T-cell (primary cell): ENCODE data around the gene DSCAML1. TPM values are rescaled to one million over a fixed set of nuclear protein-coding genes. Genes with fewer than 3 reads are reported as not detected.

Experiments
- ATAC-seq, 4 experiments: fragments of 200-7000 bp in 3 of 4; fragments of 150-1000 bp in 1 of 4; cut with Tn5 transposase; replicated peaks in 1 of 4; 1 replicate in 3 of 4; 2 replicates in 1 of 4; pipeline ENCODE4 v1.10.0; 2021; ENCODE audit warnings: moderate library complexity in 3 of 4, mild to moderate bottlenecking in 2 of 4, moderate number of reproducible peaks in 1 of 4
- CTCF ChIA-PET, 2 donors: fragments of 300-600 bp; sonication (Branson Sonifier 250); formaldehyde crosslinking; loops; one replicate each; lab custom pipeline; 2022; ENCODE audit warnings: antibody characterized with exemption in 2 of 2; lab: Charles Lee
- POLR2A ChIA-PET, 2 donors: fragments of 300-600 bp; sonication (Branson Sonifier 250); formaldehyde crosslinking; loops; one replicate each; lab custom pipeline; 2022; ENCODE audit warnings: antibody characterized with exemption in 2 of 2; lab: Charles Lee
- DNase-seq, 35 experiments: peaks; one replicate each; pipeline versions ENCODE4 v3.0.0 to v3.0.0-alpha.2; 2013 to 2023
- H3K27ac ChIP-seq: one replicate; pipeline ENCODE4 v1.5.1; 2013; ENCODE audit warnings: low read length
- H3K27me3 ChIP-seq, 2 experiments: replicated peaks in 1 of 2; 1 replicate in 1 of 2; 2 replicates in 1 of 2; pipeline versions ENCODE4 v1.6.1 to v1.7.0; 2013; ENCODE audit warnings: low read length in 1 of 2, mixed read lengths in 1 of 2; ENCODE audit not compliant: control insufficient read depth in 2 of 2, insufficient read depth in 2 of 2; ENCODE audit errors: extremely low read depth in 1 of 2
- H3K36me3 ChIP-seq, 2 donors: 1 replicate in 1 of 2; 2 replicates in 1 of 2; pipeline versions ENCODE4 v1.6.1 to v1.7.0; 2013; ENCODE audit warnings: low read length in 1 of 2; ENCODE audit not compliant: control insufficient read depth in 2 of 2, insufficient read depth in 1 of 2; ENCODE audit errors: extremely low read depth in 1 of 2
- H3K4me1 ChIP-seq, 2 experiments: 1 replicate in 1 of 2; 2 replicates in 1 of 2; pipeline versions ENCODE4 v1.6.1 to v1.7.0; 2013; ENCODE audit warnings: low read length in 2 of 2, mixed read lengths in 1 of 2; ENCODE audit not compliant: insufficient read depth in 2 of 2, control insufficient read depth in 1 of 2; ENCODE audit errors: extremely low read depth in 1 of 2
- H3K4me3 ChIP-seq, 2 donors: 1 replicate in 1 of 2; 2 replicates in 1 of 2; pipeline versions ENCODE4 v1.5.1 to v1.7.0; 2013; ENCODE audit warnings: mild to moderate bottlenecking in 2 of 2, low read length in 1 of 2, moderate library complexity in 1 of 2; ENCODE audit not compliant: control insufficient read depth in 1 of 2; ENCODE audit errors: extremely low read depth in 1 of 2
- H3K9me3 ChIP-seq: 2 replicates; pipeline ENCODE4 v1.7.0; 2013
- H3K27ac Mint-ChIP-seq, 2 donors: one replicate each; pipeline ENCODE4 v1.8.0; 2020 to 2021; ENCODE audit warnings: mild to moderate bottlenecking in 2 of 2, mixed read lengths in 2 of 2
- H3K27me3 Mint-ChIP-seq, 2 donors: one replicate each; pipeline ENCODE4 v1.8.0; 2021 to 2022; ENCODE audit warnings: mixed read lengths in 2 of 2
- H3K36me3 Mint-ChIP-seq: one replicate; pipeline ENCODE4 v1.8.0; 2021; ENCODE audit warnings: mixed read lengths
- H3K4me1 Mint-ChIP-seq, 3 donors: one replicate each; pipeline ENCODE4 v1.8.0; 2020 to 2022; ENCODE audit warnings: mixed read lengths in 3 of 3, mild to moderate bottlenecking in 1 of 3
- H3K4me3 Mint-ChIP-seq, 3 donors: one replicate each; pipeline ENCODE4 v1.8.0; 2020 to 2022; ENCODE audit warnings: mild to moderate bottlenecking in 3 of 3, mixed read lengths in 3 of 3, moderate library complexity in 3 of 3
- H3K9me3 Mint-ChIP-seq, 3 donors: one replicate each; pipeline ENCODE4 v1.8.0; 2020 to 2022; ENCODE audit warnings: mixed read lengths in 3 of 3
- WGBS: methylation state at CpG from one replicate; pipeline ENCODE4 v1.1.5; 2013; ENCODE audit warnings: missing lambda C conversion rate; ENCODE audit not compliant: insufficient coverage; 5-methylcytosine and 5-hydroxymethylcytosine counted together
- total RNA-seq, 35 experiments: library from RNA in 6 of 35; stranded (reverse) in 6 of 35; fragments of 120-200 nt in 1 of 35; gene quantifications; one replicate each; pipeline versions ENCODE4 v1.2.1 to v1.2.4 and lab custom pipeline; 2013 to 2026

DSCAML1 gene
- total RNA-seq, 5 donors from 2014 or later (not counting 1 experiment from before 2014, with no cell fraction given) = 0.15 to 2.4 (median 0.96) TPM

GRCh38 chr11:117652521-117652920, 144.5 kb downstream of the DSCAML1 start:
- H3K4me1 Mint-ChIP-seq = no peaks in the 10 kb centered on the region
- H3K4me3 Mint-ChIP-seq = no peak overlapping the region
- H3K36me3 Mint-ChIP-seq = no peaks in the 10 kb centered on the region
- Histone ChIP-seq H3K27ac (no peak overlapping the region), H3K36me3 (no peaks in the 10 kb centered on the region), H3K27me3 (peaks cover 0 to 21% of the 10 kb centered on the region in 2 experiments), H3K4me3 (no peak overlapping the region), H3K4me1 (no peaks in the 10 kb centered on the region), H3K9me3 (no peaks in the 10 kb centered on the region)
- ChIA-PET POLR2A (no interaction called here), CTCF (no interaction called here)
- H3K9me3 Mint-ChIP-seq = no peaks in the 10 kb centered on the region
- ATAC-seq = no peak
- H3K27ac Mint-ChIP-seq = peak overlapping the region in 1 of 2 donors; percentile 16
- DNase-seq = no peak
- peaks cover 5 to 10% of the 10 kb centered on the region in 2 donors for H3K27me3 Mint-ChIP-seq
- WGBS = no CpG with 5 or more reads among the region's 4 CpGs

- H3K9me3 ChIP-seq = no peaks in the 10 kb centered on the region
- POLR2A ChIA-PET = no interaction called here
- Mint-ChIP-seq H3K9me3 (no peaks in the 10 kb centered on the region), H3K4me1 (no peaks in the 10 kb centered on the region), H3K27ac (no peak overlapping the region), H3K27me3 (peaks cover 4 to 8% of the 10 kb centered on the region in 2 donors), H3K36me3 (no peaks in the 10 kb centered on the region), H3K4me3 (no peak overlapping the region)
- CTCF ChIA-PET = no interaction called here
- no peak for DNase-seq
- 77% methylated on average over 10 of the region's 12 CpGs for WGBS
- H3K36me3 ChIP-seq = no peaks in the 10 kb centered on the region
- no peak overlapping the region for H3K27ac ChIP-seq
- ATAC-seq = no peak
- H3K27me3 ChIP-seq = peaks cover 0 to 27% of the 10 kb centered on the region in 2 experiments
- no peak overlapping the region for H3K4me3 ChIP-seq
- no peaks in the 10 kb centered on the region for H3K4me1 ChIP-seq
Observed at GRCh38 chr11:117649296-117650055, 147.5 kb downstream of the DSCAML1 start.

- H3K36me3 ChIP-seq = no peaks in the 10 kb centered on the region
- H3K27me3 Mint-ChIP-seq = peaks cover 7 to 10% of the 10 kb centered on the region in 2 donors
- ChIA-PET CTCF (no interaction called here), POLR2A (no interaction called here)
- H3K36me3 Mint-ChIP-seq = no peaks in the 10 kb centered on the region
- no peaks in the 10 kb centered on the region for H3K4me1 Mint-ChIP-seq
- H3K4me1 ChIP-seq = no peaks in the 10 kb centered on the region
- no peak overlapping the region for H3K27ac Mint-ChIP-seq
- peaks cover 0 to 26% of the 10 kb centered on the region in 2 experiments for H3K27me3 ChIP-seq
- no peak overlapping the region for H3K27ac ChIP-seq
- H3K9me3 ChIP-seq = no peaks in the 10 kb centered on the region
- no peak for ATAC-seq
- H3K9me3 Mint-ChIP-seq = no peaks in the 10 kb centered on the region
- no peak for DNase-seq
- no peak overlapping the region for H3K4me3 Mint-ChIP-seq
- no peak overlapping the region for H3K4me3 ChIP-seq
- 88% methylated on average over 5 of the region's 8 CpGs for WGBS
Observed at GRCh38 chr11:117647872-117648271, 149.1 kb downstream of the DSCAML1 start.

GRCh38 chr11:117647207-117647606, 149.8 kb downstream of the DSCAML1 start:
- no peaks in the 10 kb centered on the region for H3K4me1 Mint-ChIP-seq
- peaks cover 7 to 10% of the 10 kb centered on the region in 2 donors for H3K27me3 Mint-ChIP-seq
- ATAC-seq (no peak), DNase-seq (no peak)
- no peaks in the 10 kb centered on the region for H3K36me3 Mint-ChIP-seq
- ChIA-PET POLR2A (no interaction called here), CTCF (interaction anchor here in 1 of 2 donors (0.7 kb wide), 1 partner anchor 19 kb away, joined by 3 read pairs; no protein-coding TSS in a partner anchor)
- H3K27me3 ChIP-seq = peaks cover 0 to 29% of the 10 kb centered on the region in 2 experiments
- H3K27ac ChIP-seq = no peak overlapping the region
- H3K36me3 ChIP-seq = no peaks in the 10 kb centered on the region
- WGBS = 82% methylated on average over 3 of the region's 3 CpGs
- H3K4me3 Mint-ChIP-seq = no peak overlapping the region
- no peaks in the 10 kb centered on the region for H3K9me3 ChIP-seq
- H3K27ac Mint-ChIP-seq = no peak overlapping the region
- no peaks in the 10 kb centered on the region for H3K4me1 ChIP-seq
- H3K9me3 Mint-ChIP-seq = no peaks in the 10 kb centered on the region
- H3K4me3 ChIP-seq = no peak overlapping the region

GRCh38 chr11:117646411-117646810, 150.6 kb downstream of the DSCAML1 start:
- peaks cover 7 to 12% of the 10 kb centered on the region in 2 donors for H3K27me3 Mint-ChIP-seq
- H3K36me3 Mint-ChIP-seq = no peaks in the 10 kb centered on the region

GRCh38 chr11:117644403-117645155, 152.4 kb downstream of the DSCAML1 start:
- Mint-ChIP-seq H3K9me3 (no peaks in the 10 kb centered on the region), H3K27me3 (peaks cover 11 to 25% of the 10 kb centered on the region in 2 donors)
- CTCF ChIA-PET = no interaction called here

More at GRCh38 chr11:117646411-117646810, 150.6 kb downstream of the DSCAML1 start:
- DNase-seq (no peak), ATAC-seq (no peak)
- Histone ChIP-seq H3K36me3 (no peaks in the 10 kb centered on the region), H3K4me1 (no peaks in the 10 kb centered on the region), H3K27me3 (peaks cover 0 to 27% of the 10 kb centered on the region in 2 experiments), H3K9me3 (no peaks in the 10 kb centered on the region), H3K4me3 (no peak overlapping the region), H3K27ac (no peak overlapping the region)
- CTCF ChIA-PET = no interaction called here
- Mint-ChIP-seq H3K9me3 (no peaks in the 10 kb centered on the region), H3K4me3 (no peak overlapping the region), H3K4me1 (no peaks in the 10 kb centered on the region), H3K27ac (no peak overlapping the region)
- POLR2A ChIA-PET = no interaction called here
- no CpG with 5 or more reads among the region's 6 CpGs for WGBS

More at GRCh38 chr11:117644403-117645155, 152.4 kb downstream of the DSCAML1 start:
- no peak overlapping the region for H3K4me3 Mint-ChIP-seq
- H3K4me1 Mint-ChIP-seq = no peaks in the 10 kb centered on the region
- Histone ChIP-seq H3K4me3 (no peak overlapping the region), H3K9me3 (no peaks in the 10 kb centered on the region), H3K27me3 (peaks cover 0 to 37% of the 10 kb centered on the region in 2 experiments), H3K36me3 (no peaks in the 10 kb centered on the region), H3K4me1 (no peaks in the 10 kb centered on the region), H3K27ac (no peak overlapping the region)
- 79% methylated on average over 16 of the region's 26 CpGs for WGBS
- H3K27ac Mint-ChIP-seq = no peak overlapping the region
- no peak for ATAC-seq
- DNase-seq = no peak
- POLR2A ChIA-PET = no interaction called here
- H3K36me3 Mint-ChIP-seq = no peaks in the 10 kb centered on the region
